Pancreas (tissue), 10 donors: Measurements from ENCODE around the gene ZDHHC1. TPM values are rescaled to one million over a fixed set of nuclear protein-coding genes. Genes with fewer than 3 reads are reported as not detected.

ENCODE experiments used
- ATAC-seq, 4 donors: fragments of 200-7000 bp; cut with Tn5 transposase; one replicate each; pipeline versions ENCODE4 v1.8.0 to v1.9.1; 2020; ENCODE audit warnings: mild to moderate bottlenecking in 4 of 4, moderate library complexity in 4 of 4
- DNase-seq, 6 donors: peaks; one replicate each; pipeline ENCODE4 v3.0.0-alpha.2; 2020
- FAIRE-seq: peaks from 2 replicates; lab custom pipeline; 2012; peaks lifted over from hg19 to GRCh38; lab: Jason Lieb, UNC
- H3K27ac ChIP-seq, 4 donors: fragments of 200-600 bp; sonication (generic); 1 replicate in 3 of 4; 2 replicates in 1 of 4; pipeline versions ENCODE4 v1.5.0 to v1.8.0; 2020
- H3K27me3 ChIP-seq, 4 donors: fragments of 200-600 bp; one replicate each; pipeline ENCODE4 v1.8.0; 2021
- H3K36me3 ChIP-seq, 3 donors: fragments of 200-600 bp; sonication (generic) in 1 of 3; one replicate each; pipeline versions ENCODE4 v1.5.0 to v1.8.0; 2020 to 2021
- H3K4me1 ChIP-seq, 3 donors: fragments of 200-600 bp; one replicate each; pipeline ENCODE4 v1.8.0; 2021
- H3K4me3 ChIP-seq, 4 donors: fragments of 200-600 bp; sonication (generic) in 2 of 4; one replicate each; pipeline versions ENCODE4 v1.5.0 to v1.8.0; 2020 to 2021
- H3K9me3 ChIP-seq, 4 donors: fragments of 200-600 bp; one replicate each; pipeline ENCODE4 v1.8.0; 2021
- CTCF ChIP-seq, 4 donors: fragments of 200-600 bp; sonication (generic) in 3 of 4; IDR thresholded peaks; one replicate each; pipeline versions ENCODE4 v1.5.0 to v1.8.0; 2021; ENCODE audit warnings: antibody characterized with exemption in 4 of 4
- WGBS, 2 donors: extraction: QIAGEN DNeasy Blood & Tissue Kit; methylation state at CpG; one replicate each; pipeline ENCODE4 v1.1.7; 2013; 5-methylcytosine and 5-hydroxymethylcytosine counted together
- intact Hi-C, 3 donors: fragments of 100-400 bp; cut with DNase I; formaldehyde crosslinking; loops; one replicate each; pipeline versions ENCODE4 v1.11.1 to v1.14.2; 2022
- polyA plus RNA-seq, 2 donors: library from polyadenylated mRNA; stranded (reverse); fragments of 200-250 nt; gene quantifications; one replicate each; pipeline ENCODE4 v1.2.3, GENCODE V29; 2013
- total RNA-seq, 6 donors: library from RNA; stranded (reverse); fragmentation: NEBNext Ultra II Directional in 4 of 6; extraction: Animal tissue kit (Norgen Biotek cat#: 25700) in 4 of 6; gene quantifications; one replicate each; pipeline versions ENCODE4 v1.2.1 to v1.2.4, GENCODE V29; 2021 to 2023
- donor health status: healthy with polysubstance abuse.
- donor health status: DM: no; HTN: no; CAD: no; lungs with moderate emphysema.
- donor health status: DM: no; HTN: no; CAD: no.
- donor health status: control.
- donor health status: control.
- donor health status: Bipolar disorder and iron deficiency.
- donor health status: DM: yes; HTN: yes; CAD: no.
- donor health status: DM: no; HTN: no; CAD: no.
- donor health status: DM: no; HTN: no; CAD: no.
- donor health status: DM: yes; HTN: yes; CAD: no.

Gene ZDHHC1
- total and polyA plus RNA-seq, 8 donors: 8.1 to 15.2 (median 10.0) TPM

DNA sequence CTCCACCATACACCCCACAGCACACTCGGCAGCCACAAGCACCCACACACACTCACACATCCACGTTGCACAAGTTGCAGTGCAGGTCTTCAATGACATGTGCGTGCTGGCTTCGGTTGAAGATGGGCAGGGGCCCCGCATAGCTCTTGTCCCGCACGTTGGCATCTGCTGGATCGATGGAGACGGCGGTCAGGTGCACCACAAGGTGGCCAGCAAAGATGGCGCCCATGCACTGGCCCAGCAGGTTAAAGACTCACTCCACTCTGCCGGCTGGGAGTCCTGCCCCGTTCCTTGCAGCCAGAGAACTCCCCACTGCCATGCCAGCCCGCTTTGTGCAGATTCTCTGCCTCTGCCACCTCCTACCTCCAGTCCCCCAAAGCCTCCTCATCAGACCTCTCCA lies 15.4 kb downstream of the ZDHHC1 start:
- TF ChIP-seq CTCF (IDR thresholded peaks at IDR 0.05): no peak
- intact Hi-C loops: loop anchor here in 1 of 3 donors (5.0 kb wide), 1 partner anchor 39 kb away; no protein-coding TSS in a partner anchor
- no peak for FAIRE-seq
- peaks cover 17 to 28% (median 25%) of the 10 kb centered on the region in 3 donors for H3K4me1 ChIP-seq
- no peak overlapping the region for H3K4me3 ChIP-seq
- peak in 1 of 6 donors; percentile 59 for DNase-seq
- no peak for ATAC-seq
- H3K36me3 ChIP-seq: no peaks in the 10 kb centered on the region
- no peak overlapping the region for H3K27ac ChIP-seq
- no peaks in the 10 kb centered on the region for H3K9me3 ChIP-seq
- WGBS, 2 donors: 94 to 98% methylated on average over 14 of the region's 14 CpGs
- H3K27me3 ChIP-seq: no peaks in the 10 kb centered on the region

- H3K4me1 ChIP-seq: peaks cover 24 to 34% (median 31%) of the 10 kb centered on the region in 3 donors
- no peaks in the 10 kb centered on the region for H3K27me3 ChIP-seq
- H3K4me3 ChIP-seq: no peak overlapping the region
- 70 to 73% methylated on average over 19 of the region's 19 CpGs for WGBS, 2 donors
- H3K27ac ChIP-seq: no peak overlapping the region
- intact Hi-C loops: loop anchor here in 1 of 3 donors (5.0 kb wide), 1 partner anchor 38 kb away; no protein-coding TSS in a partner anchor
- H3K36me3 ChIP-seq: no peaks in the 10 kb centered on the region
- FAIRE-seq: no peak
- no peaks in the 10 kb centered on the region for H3K9me3 ChIP-seq
- peak in 3 of 6 donors; percentile 21 to 66 (median 27) for DNase-seq
- peak in 1 of 4 donors; percentile 5 for TF ChIP-seq CTCF (IDR thresholded peaks at IDR 0.05)
- ATAC-seq: no peak
These were observed 16.2 kb downstream of the ZDHHC1 start for GRCh38 chr16:67399749-67400704.

DNA sequence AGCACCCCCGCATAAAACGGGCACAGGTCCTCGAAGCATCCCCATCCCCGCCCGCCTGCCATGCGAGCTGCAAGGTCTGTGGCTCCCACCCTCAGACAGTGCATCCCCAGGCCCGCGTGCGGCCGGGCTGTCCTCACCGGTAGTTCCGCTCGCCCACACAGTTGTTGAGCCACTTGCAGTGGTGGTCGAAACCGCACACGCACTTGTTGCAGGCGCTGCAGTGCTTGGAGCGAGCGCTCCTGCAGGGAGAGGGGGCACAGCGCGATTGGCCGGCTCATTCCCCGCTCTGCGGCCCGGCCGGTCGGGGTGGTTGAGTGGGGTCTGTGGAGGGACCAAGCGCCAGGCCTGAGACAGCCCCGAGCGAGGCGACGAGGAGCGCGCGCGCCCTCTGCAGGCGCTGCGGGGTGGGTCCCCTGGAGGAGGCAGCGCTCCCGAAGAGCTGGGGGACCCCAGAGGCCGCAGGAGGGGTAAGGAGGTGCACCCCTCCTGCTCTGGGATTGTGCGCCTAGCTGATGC lies 17.0 kb downstream of the ZDHHC1 start:
- H3K4me3 ChIP-seq: no peak overlapping the region
- WGBS, 2 donors: 30 to 34% methylated on average over 42 of the region's 42 CpGs
- ATAC-seq (peak in 3 of 4 donors; percentile 25 to 40 (median 35)), DNase-seq (peak in 4 of 6 donors; percentile 34 to 86 (median 64)), FAIRE-seq (no peak)
- intact Hi-C loops: no loop called here
- H3K36me3 ChIP-seq: no peaks in the 10 kb centered on the region
- H3K27ac ChIP-seq: no peak overlapping the region
- H3K27me3 ChIP-seq: no peaks in the 10 kb centered on the region
- H3K9me3 ChIP-seq: no peaks in the 10 kb centered on the region
- peaks cover 21 to 33% (median 26%) of the 10 kb centered on the region in 3 donors for H3K4me1 ChIP-seq
- peak; percentile 22 to 77 (median 67) for TF ChIP-seq CTCF (IDR thresholded peaks at IDR 0.05)

GRCh38 chr16:67398546-67399217 lies 17.6 kb downstream of the ZDHHC1 start:
- intact Hi-C loops: no loop called here
- FAIRE-seq: no peak

More at GRCh38 chr16:67398546-67399217, 17.6 kb downstream of the ZDHHC1 start:
- ATAC-seq (no peak), DNase-seq (peak in 1 of 6 donors; percentile 60)
- Histone ChIP-seq H3K36me3 (no peaks in the 10 kb centered on the region), H3K9me3 (no peaks in the 10 kb centered on the region), H3K4me1 (peaks cover 15 to 33% (median 20%) of the 10 kb centered on the region in 3 donors), H3K4me3 (no peak overlapping the region), H3K27me3 (no peaks in the 10 kb centered on the region), H3K27ac (no peak overlapping the region)
- 84 to 91% methylated on average over 19 of the region's 19 CpGs for WGBS, 2 donors
- no peak for TF ChIP-seq CTCF (IDR thresholded peaks at IDR 0.05)
